H9 (cell line): ENCODE results near the gene MEF2A. TPM values are rescaled to one million over a fixed set of nuclear protein-coding genes. Genes with fewer than 3 reads are reported as not detected.

ENCODE experiments used
- DNase-seq: peaks from one replicate; pipeline ENCODE4 v3.0.0-alpha.2; 2017
- H2AFZ ChIP-seq: one replicate; pipeline ENCODE4 v1.6.1; 2013; ENCODE audit warnings: mild to moderate bottlenecking, low read length, control low read depth, moderate library complexity
- H2AK5ac ChIP-seq: 2 replicates; pipeline ENCODE4 v1.6.1; 2013; ENCODE audit warnings: low read length, control low read depth, mixed read lengths; ENCODE audit not compliant: insufficient read length
- H2BK120ac ChIP-seq: one replicate; pipeline ENCODE4 v1.6.1; 2013; ENCODE audit warnings: low read depth, mild to moderate bottlenecking, low read length, control low read depth, inconsistent platforms; ENCODE audit not compliant: poor library complexity, severe bottlenecking
- H2BK12ac ChIP-seq: 2 replicates; pipeline ENCODE4 v1.6.1; 2013; ENCODE audit warnings: low read length, control low read depth, mixed read lengths, low read depth; ENCODE audit not compliant: insufficient read length
- H2BK15ac ChIP-seq: 2 replicates; pipeline ENCODE4 v1.6.1; 2013; ENCODE audit warnings: low read depth, low read length, control low read depth
- H2BK20ac ChIP-seq: one replicate; pipeline ENCODE4 v1.6.1; 2013; ENCODE audit warnings: low read depth, mild to moderate bottlenecking, low read length, control low read depth, inconsistent platforms; ENCODE audit not compliant: poor library complexity, severe bottlenecking
- H2BK5ac ChIP-seq: 2 replicates; pipeline ENCODE4 v1.6.1; 2013; ENCODE audit warnings: low read length, control low read depth, mixed read lengths; ENCODE audit not compliant: insufficient read length
- H3K14ac ChIP-seq: 2 replicates; pipeline ENCODE4 v1.6.1; 2013; ENCODE audit warnings: low read length, control low read depth; ENCODE audit not compliant: insufficient read depth
- H3K18ac ChIP-seq: 2 replicates; pipeline ENCODE4 v1.6.1; 2013; ENCODE audit warnings: low read depth, mild to moderate bottlenecking, mixed read lengths, low read length, control low read depth; ENCODE audit not compliant: insufficient read length
- H3K23ac ChIP-seq: 2 replicates; pipeline ENCODE4 v1.6.1; 2013; ENCODE audit warnings: low read length, control low read depth, mixed read lengths, low read depth; ENCODE audit not compliant: insufficient read length
- H3K23me2 ChIP-seq: 2 replicates; pipeline ENCODE4 v1.6.1; 2013; ENCODE audit warnings: low read depth, mild to moderate bottlenecking, mixed read lengths, low read length, control low read depth; ENCODE audit not compliant: insufficient read length, poor library complexity, severe bottlenecking
- H3K27ac ChIP-seq: 2 replicates; pipeline ENCODE4 v1.5.1; 2013; ENCODE audit warnings: low read length, control low read depth, mixed read lengths, low read depth; ENCODE audit not compliant: insufficient read length
- H3K27me3 ChIP-seq: 2 replicates; pipeline ENCODE4 v1.6.1; 2013; ENCODE audit warnings: low read length, control low read depth, inconsistent platforms; ENCODE audit not compliant: insufficient read depth
- H3K4ac ChIP-seq: 2 replicates; pipeline ENCODE4 v1.6.1; 2013; ENCODE audit warnings: low read depth, mild to moderate bottlenecking, control low read depth, inconsistent platforms, low read length, moderate library complexity
- H3K4me1 ChIP-seq: 2 replicates; pipeline ENCODE4 v1.6.1; 2013; ENCODE audit warnings: low read length, control low read depth, inconsistent platforms; ENCODE audit not compliant: insufficient read depth
- H3K4me2 ChIP-seq: 2 replicates; pipeline ENCODE4 v1.6.1; 2013; ENCODE audit warnings: low read length, control low read depth, mixed read lengths; ENCODE audit not compliant: insufficient read length, insufficient read depth
- H3K56ac ChIP-seq: 2 replicates; pipeline ENCODE4 v1.6.1; 2013; ENCODE audit warnings: low read depth, mild to moderate bottlenecking, mixed read lengths, low read length, control low read depth; ENCODE audit not compliant: insufficient read length
- H3K79me1 ChIP-seq: 2 replicates; pipeline ENCODE4 v1.6.1; 2013; ENCODE audit warnings: low read depth, mild to moderate bottlenecking, moderate library complexity, low read length, control low read depth, inconsistent platforms; ENCODE audit not compliant: insufficient read depth, poor library complexity, severe bottlenecking
- H3K79me2 ChIP-seq: 2 replicates; pipeline ENCODE4 v1.6.1; 2013; ENCODE audit warnings: low read length, control low read depth, inconsistent platforms; ENCODE audit not compliant: insufficient read depth
- H3K9ac ChIP-seq: 2 replicates; pipeline ENCODE4 v1.6.1; 2013; ENCODE audit warnings: low read length, control low read depth, mixed read lengths; ENCODE audit not compliant: insufficient read length; ENCODE audit errors: extremely low read depth
- H3K9me3 ChIP-seq: one replicate; pipeline ENCODE4 v1.6.1; 2013; ENCODE audit warnings: low read depth, low read length, inconsistent platforms; ENCODE audit not compliant: control insufficient read depth
- H3T11ph ChIP-seq: one replicate; pipeline ENCODE4 v1.6.1; 2013; ENCODE audit warnings: mild to moderate bottlenecking, low read length, control low read depth, inconsistent platforms
- H4K20me1 ChIP-seq: one replicate; pipeline ENCODE4 v1.6.1; 2013; ENCODE audit not compliant: control insufficient read depth, insufficient read length, insufficient read depth
- H4K5ac ChIP-seq: 2 replicates; pipeline ENCODE4 v1.6.1; 2013; ENCODE audit warnings: low read depth, mild to moderate bottlenecking, mixed read lengths, low read length, control low read depth; ENCODE audit not compliant: insufficient read length
- H4K8ac ChIP-seq: replicated peaks from 2 replicates; pipeline ENCODE4 v1.6.1; 2013; ENCODE audit warnings: low read length, control low read depth, mixed read lengths, low read depth; ENCODE audit not compliant: insufficient read length
- H4K91ac ChIP-seq: 2 replicates; pipeline ENCODE4 v1.6.1; 2013; ENCODE audit warnings: low read depth, mild to moderate bottlenecking, moderate library complexity, mixed read lengths, low read length, control low read depth; ENCODE audit not compliant: insufficient read length
- H3K27ac Mint-ChIP-seq, 3 experiments: 2 replicates in 2 of 3; 3 replicates in 1 of 3; pipeline ENCODE4 v1.8.0; 2020 to 2021; ENCODE audit warnings: mixed read lengths in 3 of 3, mild to moderate bottlenecking in 1 of 3, moderate library complexity in 1 of 3
- H3K27me3 Mint-ChIP-seq: 2 replicates; pipeline ENCODE4 v1.8.0; 2021; ENCODE audit warnings: low read depth, mild to moderate bottlenecking, moderate library complexity, mixed read lengths
- H3K36me3 Mint-ChIP-seq, 3 experiments: 2 replicates in 2 of 3; 3 replicates in 1 of 3; pipeline ENCODE4 v1.8.0; 2020 to 2021; ENCODE audit warnings: low read depth in 3 of 3, mixed read lengths in 3 of 3; ENCODE audit not compliant: insufficient read depth in 1 of 3
- H3K4me1 Mint-ChIP-seq, 2 experiments: 2 replicates each; pipeline ENCODE4 v1.8.0; 2020; ENCODE audit warnings: mixed read lengths in 2 of 2
- H3K4me3 Mint-ChIP-seq, 2 experiments: 2 replicates in 1 of 2; 3 replicates in 1 of 2; pipeline ENCODE4 v1.8.0; 2020 to 2021; ENCODE audit warnings: mild to moderate bottlenecking in 2 of 2, mixed read lengths in 2 of 2, moderate library complexity in 1 of 2
- H3K9me3 Mint-ChIP-seq, 2 experiments: 2 replicates in 1 of 2; 3 replicates in 1 of 2; pipeline ENCODE4 v1.8.0; 2020; ENCODE audit warnings: mild to moderate bottlenecking in 2 of 2, mixed read lengths in 2 of 2, moderate library complexity in 1 of 2
- WGBS: extraction: QIAGEN DNeasy Blood & Tissue Kit; methylation state at CpG from one replicate; pipeline ENCODE4 v1.1.7; 2013; ENCODE audit warnings: missing lambda C conversion rate, low lambda C conversion rate, mixed read lengths; ENCODE audit not compliant: insufficient read length; ENCODE audit errors: extremely low coverage; 5-methylcytosine and 5-hydroxymethylcytosine counted together
- total RNA-seq: library from RNA; stranded (reverse); gene quantifications from 2 replicates; pipeline ENCODE4 v1.2.1, GENCODE V29; 2021
- TF ChIP-seq, protein P1 (sequence below): fragments of 200-600 bp; sonication (generic); conservative IDR thresholded peaks from 3 replicates; pipeline ENCODE4 v1.8.0; 2021; ENCODE audit warnings: antibody characterized with exemption, mild to moderate bottlenecking

Gene MEF2A
- total RNA-seq, 1 experiment from 2014 or later = 20.7 TPM

DNA sequence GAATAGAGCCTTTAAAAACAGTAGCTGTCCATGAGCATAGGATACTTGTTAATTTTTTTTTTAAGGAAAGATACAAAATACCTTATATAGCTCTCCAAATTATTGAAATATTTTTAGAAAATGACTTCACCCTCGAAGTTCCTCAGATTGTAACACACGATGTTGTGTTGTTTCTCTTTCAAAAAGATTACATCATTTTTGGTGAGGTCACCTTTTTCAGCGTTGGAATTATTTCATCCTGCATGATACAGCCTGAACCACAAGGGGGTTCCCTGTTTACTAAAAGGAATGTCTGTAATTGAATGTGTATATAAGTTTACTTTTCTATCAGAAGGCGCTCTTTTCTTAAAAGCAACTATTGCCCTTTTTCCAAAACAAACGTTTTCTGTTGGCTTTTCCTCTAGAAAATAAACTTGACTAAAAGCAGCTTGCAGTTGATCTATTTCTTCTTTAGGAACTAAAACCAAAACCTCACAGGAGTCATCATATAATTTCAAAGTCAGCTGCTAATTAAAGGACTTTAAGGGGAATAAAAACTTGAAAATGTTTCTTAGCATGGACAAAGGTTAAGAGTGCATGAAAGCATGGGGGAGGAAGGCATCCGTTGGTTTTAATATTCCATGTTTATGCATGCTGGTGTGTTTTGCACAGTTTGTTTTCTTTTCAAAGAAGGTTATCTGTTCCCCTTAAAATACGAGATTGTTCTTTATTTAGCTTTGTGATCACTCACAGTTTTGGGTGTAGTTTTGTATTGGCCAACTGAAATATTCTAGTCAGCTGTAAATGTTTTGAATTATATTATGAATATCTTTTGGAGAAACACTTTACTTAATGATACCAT, 138.0 kb downstream of the MEF2A start:
- no peak overlapping the region for H2BK15ac ChIP-seq
- H3K4me1 ChIP-seq = no peaks in the 10 kb centered on the region
- H4K91ac ChIP-seq = no peak overlapping the region
- H2AK5ac ChIP-seq = no peak overlapping the region
- no peak overlapping the region for H3K14ac ChIP-seq
- H3K9me3 ChIP-seq = no peaks in the 10 kb centered on the region
- no peak overlapping the region for H4K8ac ChIP-seq
- no peak overlapping the region for H2AFZ ChIP-seq
- H3K4me3 Mint-ChIP-seq = no peak overlapping the region
- H3K4me1 Mint-ChIP-seq = peaks cover 7 to 9% of the 10 kb centered on the region in 2 experiments; a peak in 3 of 4 replicates
- no peak overlapping the region for H3K4ac ChIP-seq
- no peak overlapping the region for H3K4me2 ChIP-seq
- no peak overlapping the region for H3K23ac ChIP-seq
- peak overlapping the region in 2 of 3 experiments; percentile 37 to 92; a peak in 2 of 7 replicates for H3K27ac Mint-ChIP-seq
- no peak overlapping the region for H2BK20ac ChIP-seq
- peaks cover 0 to 4% (median 0%) of the 10 kb centered on the region in 3 experiments; a peak in 2 of 7 replicates for H3K36me3 Mint-ChIP-seq
- no peaks in the 10 kb centered on the region; the same call in 1 of the 2 replicates for H3K27me3 Mint-ChIP-seq
- no peak overlapping the region for H2BK5ac ChIP-seq
- H3K9ac ChIP-seq = no peak overlapping the region
- H3K23me2 ChIP-seq = no peaks in the 10 kb centered on the region
- H3K18ac ChIP-seq = no peak overlapping the region
- no CpG with 5 or more reads among the region's 7 CpGs for WGBS
- H3K79me1 ChIP-seq = no peaks in the 10 kb centered on the region
- H3K9me3 Mint-ChIP-seq = no peaks in the 10 kb centered on the region
- H2BK12ac ChIP-seq = no peak overlapping the region
- no peaks in the 10 kb centered on the region for H4K20me1 ChIP-seq
- no peak overlapping the region for H4K5ac ChIP-seq
- no peaks in the 10 kb centered on the region for H3K27me3 ChIP-seq
- no peaks in the 10 kb centered on the region for H3K79me2 ChIP-seq
- H3K27ac ChIP-seq = no peak overlapping the region
- H3K56ac ChIP-seq = no peak overlapping the region
- TF ChIP-seq, protein P1, sequence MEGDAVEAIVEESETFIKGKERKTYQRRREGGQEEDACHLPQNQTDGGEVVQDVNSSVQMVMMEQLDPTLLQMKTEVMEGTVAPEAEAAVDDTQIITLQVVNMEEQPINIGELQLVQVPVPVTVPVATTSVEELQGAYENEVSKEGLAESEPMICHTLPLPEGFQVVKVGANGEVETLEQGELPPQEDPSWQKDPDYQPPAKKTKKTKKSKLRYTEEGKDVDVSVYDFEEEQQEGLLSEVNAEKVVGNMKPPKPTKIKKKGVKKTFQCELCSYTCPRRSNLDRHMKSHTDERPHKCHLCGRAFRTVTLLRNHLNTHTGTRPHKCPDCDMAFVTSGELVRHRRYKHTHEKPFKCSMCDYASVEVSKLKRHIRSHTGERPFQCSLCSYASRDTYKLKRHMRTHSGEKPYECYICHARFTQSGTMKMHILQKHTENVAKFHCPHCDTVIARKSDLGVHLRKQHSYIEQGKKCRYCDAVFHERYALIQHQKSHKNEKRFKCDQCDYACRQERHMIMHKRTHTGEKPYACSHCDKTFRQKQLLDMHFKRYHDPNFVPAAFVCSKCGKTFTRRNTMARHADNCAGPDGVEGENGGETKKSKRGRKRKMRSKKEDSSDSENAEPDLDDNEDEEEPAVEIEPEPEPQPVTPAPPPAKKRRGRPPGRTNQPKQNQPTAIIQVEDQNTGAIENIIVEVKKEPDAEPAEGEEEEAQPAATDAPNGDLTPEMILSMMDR = peak; percentile 60
- H3T11ph ChIP-seq = no peak overlapping the region
- no peak for DNase-seq
- H2BK120ac ChIP-seq = no peak overlapping the region
